RWPE2 (cell line): ENCODE measurements around the gene C17orf78.
A peak's percentile ranks its signal among the peaks of the same experiment; 100 is the strongest.
"Not testable (repeated sequence)": the region's sequence is repeated elsewhere in the genome, so short reads cannot be mapped to it uniquely, and the experiment has no call there.

Source experiments
- ATAC-seq: fragments of 200-7000 bp; cut with Tn5 transposase; 3 replicates; pipeline ENCODE4 v1.9.1; 2021; ENCODE audit warnings: low read depth
- DNase-seq: peaks from one replicate; pipeline ENCODE4 v3.0.0-alpha.2; 2020; ENCODE audit warnings: low spot score
- H3K27ac ChIP-seq: fragments of 450-650 bp; 2 replicates; pipeline ENCODE4 v1.5.1; 2017; ENCODE audit warnings: mild to moderate bottlenecking; ENCODE audit not compliant: poor library complexity, severe bottlenecking
- H3K27me3 ChIP-seq: fragments of 250-450 bp; sonication (Bioruptor Pico); 2 replicates; pipeline ENCODE4 v1.5.1; 2021; ENCODE audit warnings: mild to moderate bottlenecking, moderate library complexity; ENCODE audit not compliant: insufficient read depth, poor library complexity, severe bottlenecking
- H3K36me3 ChIP-seq: fragments of 250-450 bp; sonication (Bioruptor Pico); 2 replicates; pipeline ENCODE4 v1.5.1; 2020; ENCODE audit warnings: low read depth, mild to moderate bottlenecking, moderate library complexity
- H3K4me1 ChIP-seq: fragments of 250-450 bp; sonication (Bioruptor Pico); 2 replicates; pipeline ENCODE4 v1.5.1; 2021; ENCODE audit warnings: mild to moderate bottlenecking, moderate library complexity; ENCODE audit not compliant: insufficient read depth, poor library complexity, severe bottlenecking
- H3K4me3 ChIP-seq: fragments of 250-450 bp; sonication (Bioruptor Pico); 2 replicates; pipeline ENCODE4 v1.5.1; 2021; ENCODE audit warnings: mild to moderate bottlenecking, moderate library complexity; ENCODE audit not compliant: severe bottlenecking
- H3K9me3 ChIP-seq: fragments of 250-450 bp; sonication (Bioruptor Pico); 2 replicates; pipeline ENCODE4 v1.5.1; 2021; ENCODE audit warnings: mild to moderate bottlenecking, moderate library complexity; ENCODE audit not compliant: severe bottlenecking
- CTCF ChIP-seq: fragments of 450-650 bp; IDR thresholded peaks from one replicate; pipeline ENCODE4 v1.5.1; 2017; ENCODE audit warnings: mild to moderate bottlenecking, moderate library complexity; ENCODE audit not compliant: poor library complexity, severe bottlenecking

Gene C17orf78

DNA sequence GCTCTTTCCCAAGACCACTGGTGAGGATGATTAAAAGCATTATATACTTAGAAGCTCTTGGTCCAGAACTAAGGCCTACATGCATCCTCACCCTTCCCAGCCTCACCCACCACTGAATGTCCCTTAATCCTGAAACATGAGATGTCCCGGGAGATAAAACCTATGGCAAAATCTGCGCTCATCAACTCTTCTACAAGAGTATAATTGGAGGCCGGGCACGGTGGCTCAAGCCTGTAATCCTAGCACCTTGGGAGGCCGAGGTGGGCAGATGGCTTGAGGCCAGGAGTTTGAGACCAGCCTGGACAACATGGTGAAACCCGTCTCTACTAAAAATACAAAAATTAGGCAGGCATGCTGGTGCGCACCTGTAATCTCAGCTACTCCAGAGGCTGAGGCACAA lies 17.6 kb downstream of the C17orf78 start:
- Histone ChIP-seq H3K4me1 (peaks cover 7% of the 10 kb centered on the region), H3K4me3 (no peak overlapping the region), H3K27ac (no peak overlapping the region), H3K36me3 (no peaks in the 10 kb centered on the region), H3K27me3 (no peaks in the 10 kb centered on the region), H3K9me3 (no peaks in the 10 kb centered on the region)
- no peak for TF ChIP-seq CTCF
- no peak for DNase-seq
- no peak for ATAC-seq

- no peak for DNase-seq
- H3K27ac ChIP-seq, result no peak overlapping the region
- peaks cover 4% of the 10 kb centered on the region for H3K4me1 ChIP-seq
- no peak for TF ChIP-seq CTCF
- 0 out of 2 replicates have a peak, but pooled peaks cover 2% of the 10 kb centered on the region for H3K36me3 ChIP-seq
- no peaks in the 10 kb centered on the region for H3K9me3 ChIP-seq
- no peak overlapping the region for H3K4me3 ChIP-seq
- ATAC-seq, result peak; percentile 81; the same call in 2 of the 3 replicates
- H3K27me3 ChIP-seq, result no peaks in the 10 kb centered on the region
These were observed 23.5 kb downstream of the C17orf78 start for GRCh38 chr17:37399265-37399803.

DNA sequence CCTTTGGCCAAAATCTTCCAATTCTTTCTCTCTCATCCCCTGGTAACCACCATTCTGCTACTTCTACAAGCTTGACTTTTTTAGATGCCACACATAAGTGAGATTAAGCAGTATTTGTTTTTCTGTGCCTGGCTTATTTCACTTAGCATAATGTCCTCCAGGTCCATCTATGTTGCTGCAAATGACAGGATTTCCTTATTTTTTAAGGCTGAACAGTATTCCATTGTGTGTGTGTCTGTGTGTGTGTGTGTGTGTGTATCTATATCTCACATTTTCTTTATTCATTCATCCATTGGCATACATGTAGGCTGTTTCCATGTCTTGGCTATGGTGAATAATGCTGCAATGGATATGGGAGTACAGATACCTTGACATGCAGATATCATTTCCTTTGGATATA lies 24.7 kb downstream of the C17orf78 start:
- ATAC-seq, result no peak
- H3K4me1 ChIP-seq, result peaks cover 12% of the 10 kb centered on the region
- no peak overlapping the region for H3K4me3 ChIP-seq
- H3K9me3 ChIP-seq, result no peaks in the 10 kb centered on the region
- H3K36me3 ChIP-seq, result 0 out of 2 replicates have a peak, but pooled peaks cover 7% of the 10 kb centered on the region
- TF ChIP-seq CTCF, result no peak
- DNase-seq, result no peak
- no peak overlapping the region for H3K27ac ChIP-seq
- no peaks in the 10 kb centered on the region for H3K27me3 ChIP-seq

DNA sequence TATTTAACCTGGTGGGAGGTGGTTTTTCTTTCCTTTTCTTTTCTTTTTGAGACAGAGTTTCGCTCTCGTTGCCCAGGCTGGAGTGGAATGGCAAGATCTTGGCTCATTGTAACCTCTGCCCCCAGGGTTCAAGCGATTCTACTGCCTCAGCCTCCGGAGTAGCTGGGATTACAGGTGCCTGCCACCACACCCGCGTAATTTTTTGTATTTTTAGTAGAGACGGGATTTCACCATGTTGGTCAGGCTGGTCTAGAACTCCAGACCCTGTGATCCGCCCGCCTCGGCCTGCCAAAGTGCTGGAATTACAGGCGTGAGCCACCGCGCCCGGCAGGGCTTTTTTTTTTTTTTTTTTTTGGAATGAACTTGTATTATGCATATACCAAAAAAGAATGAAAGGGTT lies 29.7 kb downstream of the C17orf78 start:
- ATAC-seq, result not testable (repeated sequence)
- H3K27ac ChIP-seq, result peak overlapping the region; percentile 73

DNA sequence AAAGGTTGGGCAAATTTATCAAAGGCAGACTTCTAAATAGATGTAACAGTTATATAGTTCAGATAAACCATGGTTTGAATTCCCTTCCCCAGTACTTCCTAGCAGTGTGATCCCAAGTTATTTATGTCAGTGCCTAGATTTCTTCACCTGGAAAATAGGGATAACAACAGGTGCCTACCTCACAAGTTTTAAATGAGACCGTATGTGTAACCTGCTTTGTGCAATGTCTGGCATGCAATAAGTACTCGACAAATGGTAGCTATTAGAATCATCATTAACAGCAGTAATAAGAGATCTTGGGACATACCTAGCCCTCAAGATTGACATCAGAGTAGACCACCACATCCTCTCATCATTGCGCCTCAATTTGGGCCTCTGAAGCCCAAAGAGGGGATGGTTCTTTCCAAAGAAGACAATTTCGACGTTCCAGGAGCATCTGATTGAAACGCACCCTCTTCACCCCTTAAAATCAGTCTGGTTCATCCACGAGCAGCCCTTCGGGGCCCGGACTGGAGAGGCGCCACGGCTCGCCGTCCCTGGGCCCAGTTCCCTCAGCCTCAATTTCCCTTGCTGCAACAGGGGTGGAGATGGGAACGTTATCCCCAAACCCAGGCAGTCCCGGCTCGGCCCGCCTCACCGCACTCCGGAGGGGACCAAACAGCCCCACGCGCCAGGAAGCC lies 30.3 kb downstream of the C17orf78 start:
- TF ChIP-seq CTCF, result no peak
- Histone ChIP-seq H3K4me3 (peak overlapping the region; percentile 59), H3K27me3 (no peaks in the 10 kb centered on the region)

More for the DNA sequence above, 29.7 kb downstream of the C17orf78 start:
- H3K4me1 ChIP-seq, H3K27me3 ChIP-seq, DNase-seq, H3K9me3 ChIP-seq: not testable (repeated sequence)
- peaks cover 17% of the 10 kb centered on the region for H3K36me3 ChIP-seq
- peak overlapping the region; percentile 59 for H3K4me3 ChIP-seq

More for the DNA sequence above, 30.3 kb downstream of the C17orf78 start:
- peak overlapping the region; percentile 73 for H3K27ac ChIP-seq
- no peak for DNase-seq
- ATAC-seq, result peak; percentile 35
- peaks cover 22% of the 10 kb centered on the region for H3K36me3 ChIP-seq
- H3K4me1 ChIP-seq, result peaks cover 7% of the 10 kb centered on the region
- no peaks in the 10 kb centered on the region for H3K9me3 ChIP-seq
